Posterior vena cava (tissue), 2 donors: Measurements from ENCODE around the gene ACAT1. TPM values are rescaled to one million over a fixed set of nuclear protein-coding genes. Genes with fewer than 3 reads are reported as not detected.
"Not testable (repeated sequence)": the region's sequence is repeated elsewhere in the genome, so short reads cannot be mapped to it uniquely, and the experiment has no call there.

Source experiments
- DNase-seq: peaks from one replicate; pipeline ENCODE4 v3.0.0-alpha.2; 2020; ENCODE audit warnings: low spot score
- intact Hi-C, 2 donors: fragments of 100-400 bp; cut with DNase I; formaldehyde crosslinking; loops; one replicate each; pipeline versions ENCODE4 v1.14.1 to v1.14.2; 2022 to 2023
- total RNA-seq, 2 donors: library from RNA; stranded (reverse); fragmentation: NEBNext Ultra II Directional; extraction: Animal tissue kit (Norgen Biotek cat#: 25700); gene quantifications; one replicate each; pipeline ENCODE4 v1.2.1, GENCODE V29; 2021
- donor health status: DM: yes; HTN: yes; CAD: no.
- donor health status: DM: yes; HTN: yes; CAD: no.

The ACAT1 gene
- total RNA-seq, 2 donors from 2014 or later = 65.5 to 119 TPM

DNA sequence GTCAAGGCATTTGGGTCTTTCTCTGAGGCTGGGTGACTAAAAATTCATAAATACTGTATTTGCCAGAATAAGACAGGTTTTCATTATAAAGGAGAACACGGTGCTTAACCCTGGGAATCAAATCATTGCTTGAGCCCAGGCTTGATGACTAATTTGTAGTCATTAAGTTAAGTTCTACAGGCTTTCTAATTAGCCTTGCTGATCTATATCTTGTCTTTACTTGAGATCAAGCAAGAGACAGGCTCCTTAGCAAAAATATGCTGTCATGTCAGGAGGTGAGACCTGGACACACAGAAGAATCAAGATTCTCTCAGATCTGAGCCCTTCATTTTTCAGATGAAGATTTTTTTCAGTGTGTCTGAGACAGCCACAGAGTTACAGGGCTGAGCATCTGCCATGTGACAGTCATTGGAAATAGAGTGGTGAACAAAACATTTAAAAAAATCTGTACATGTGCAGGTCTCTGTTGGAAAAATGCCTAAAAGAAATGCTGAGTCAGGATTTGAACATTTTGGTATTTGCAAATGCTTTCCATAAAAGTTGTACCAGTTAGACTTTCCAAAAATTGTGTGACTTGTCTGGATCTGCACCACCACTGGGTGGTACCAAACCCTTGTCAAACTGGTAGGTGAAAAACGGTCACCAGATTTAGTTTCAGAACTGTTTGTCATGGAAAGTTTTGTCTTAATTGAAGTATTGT is 14.6 kb downstream of the ACAT1 start:
- no peak for DNase-seq

DNA sequence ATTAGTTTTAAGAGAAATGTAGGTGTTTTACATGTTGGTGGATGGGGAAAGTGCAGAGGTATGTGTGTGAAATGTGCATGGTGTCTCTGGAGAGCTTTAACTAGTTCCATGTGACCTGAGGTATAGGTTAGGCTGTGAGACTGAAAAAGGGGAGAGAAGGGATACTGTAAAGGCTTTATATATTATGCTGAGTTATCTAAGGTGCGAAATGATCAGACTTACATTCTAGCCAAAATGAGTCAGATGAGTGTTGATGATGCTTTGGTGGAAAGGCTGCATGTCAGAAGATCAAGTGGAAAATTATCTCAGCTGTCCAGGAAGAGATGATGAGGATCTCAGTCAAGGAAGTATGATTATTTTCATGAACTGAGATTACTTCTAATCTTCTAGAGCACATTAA is 15.8 kb downstream of the ACAT1 start:
- intact Hi-C loops = no loop called here

More for the DNA sequence above, 14.6 kb downstream of the ACAT1 start:
- intact Hi-C loops = no loop called here

DNA sequence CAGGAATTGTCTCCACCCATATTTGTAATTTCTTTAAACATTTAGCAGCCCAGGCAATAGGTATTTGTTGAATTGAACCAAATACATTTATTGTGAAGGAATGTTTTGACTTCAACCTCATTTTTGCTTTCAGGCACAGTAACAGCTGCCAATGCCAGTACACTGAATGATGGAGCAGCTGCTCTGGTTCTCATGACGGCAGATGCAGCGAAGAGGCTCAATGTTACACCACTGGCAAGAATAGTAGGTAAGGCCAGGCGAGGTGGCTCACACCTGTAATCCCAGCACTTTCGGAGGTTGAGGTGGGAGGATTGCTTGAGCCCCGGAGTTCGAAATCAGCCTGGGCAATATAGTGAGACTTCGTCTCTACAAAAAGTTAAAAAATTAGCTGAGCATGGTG is 20.9 kb downstream of the ACAT1 start:
- intact Hi-C loops = no loop called here
- no peak for DNase-seq

More for the DNA sequence above, 15.8 kb downstream of the ACAT1 start:
- DNase-seq = no peak

DNA sequence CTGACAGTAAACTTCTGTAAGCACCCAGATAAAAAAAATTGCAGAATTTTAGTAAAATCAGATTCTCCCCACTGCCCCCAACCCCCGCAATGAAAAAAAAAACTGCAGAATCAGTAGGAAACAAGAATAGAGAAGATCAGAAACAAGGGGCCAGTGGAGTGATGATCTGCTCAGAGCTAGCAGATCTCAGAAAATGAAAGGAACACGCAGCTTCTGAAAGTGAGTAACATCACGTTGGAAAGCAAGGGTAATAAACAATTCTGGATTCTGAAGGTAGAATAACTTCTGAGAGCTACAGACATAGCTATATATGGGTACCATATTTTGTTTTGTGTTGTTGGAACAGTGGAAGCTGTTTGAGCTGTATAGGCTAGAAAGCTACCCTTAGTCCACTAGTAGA is 23.2 kb downstream of the ACAT1 start:
- DNase-seq = no peak
- intact Hi-C loops = no loop called here

DNA sequence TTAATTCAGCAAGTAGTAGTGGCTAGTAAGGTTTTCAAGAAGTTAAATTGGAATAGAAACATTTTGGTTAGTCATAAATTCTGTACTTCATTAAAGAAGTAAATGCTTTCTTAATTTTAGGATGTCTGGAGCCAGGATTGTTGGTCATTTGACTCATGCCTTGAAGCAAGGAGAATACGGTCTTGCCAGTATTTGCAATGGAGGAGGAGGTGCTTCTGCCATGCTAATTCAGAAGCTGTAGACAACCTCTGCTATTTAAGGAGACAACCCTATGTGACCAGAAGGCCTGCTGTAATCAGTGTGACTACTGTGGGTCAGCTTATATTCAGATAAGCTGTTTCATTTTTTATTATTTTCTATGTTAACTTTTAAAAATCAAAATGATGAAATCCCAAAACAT is 25.8 kb downstream of the ACAT1 start:
- DNase-seq = no peak
- intact Hi-C loops = no loop called here

DNA sequence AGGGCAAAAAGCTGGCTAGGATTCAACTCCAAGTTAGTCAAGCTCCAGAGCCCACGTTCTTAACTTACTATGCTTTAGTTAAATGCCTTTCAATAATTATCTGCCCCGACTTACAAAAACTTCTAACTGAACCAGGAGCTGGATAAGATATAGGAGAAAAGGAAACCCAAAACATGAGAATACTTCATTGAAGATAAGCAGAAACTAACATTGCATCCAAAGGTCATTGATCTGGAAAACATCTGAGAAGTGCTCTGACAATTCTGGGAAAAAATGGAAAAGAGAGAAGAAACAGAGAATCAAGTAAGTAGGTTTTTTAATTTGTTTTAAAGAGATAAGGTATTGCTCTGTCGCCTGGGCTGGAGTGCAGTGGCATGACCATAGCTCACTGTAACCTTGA is 27.2 kb downstream of the ACAT1 start:
- intact Hi-C loops = no loop called here
- no peak for DNase-seq

DNA sequence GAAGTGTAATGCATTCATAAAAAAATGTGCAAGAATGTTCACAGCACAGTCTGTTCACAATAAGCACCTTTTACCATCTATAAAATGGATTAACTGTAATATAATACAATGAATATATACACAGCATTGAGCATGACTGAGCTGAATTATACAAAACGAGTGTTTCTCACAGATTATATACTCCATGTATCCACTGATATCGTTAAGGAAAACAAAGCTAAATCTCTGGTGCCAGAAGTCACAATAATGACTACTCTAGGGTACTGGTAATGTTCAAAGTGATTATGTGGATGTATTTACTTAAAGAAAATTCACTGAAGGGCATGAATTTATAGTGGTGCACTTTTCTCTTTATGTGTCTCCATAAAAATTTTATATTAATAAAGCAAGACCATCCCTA is 33.2 kb downstream of the ACAT1 start:
- no peak for DNase-seq
- intact Hi-C loops = no loop called here

DNA sequence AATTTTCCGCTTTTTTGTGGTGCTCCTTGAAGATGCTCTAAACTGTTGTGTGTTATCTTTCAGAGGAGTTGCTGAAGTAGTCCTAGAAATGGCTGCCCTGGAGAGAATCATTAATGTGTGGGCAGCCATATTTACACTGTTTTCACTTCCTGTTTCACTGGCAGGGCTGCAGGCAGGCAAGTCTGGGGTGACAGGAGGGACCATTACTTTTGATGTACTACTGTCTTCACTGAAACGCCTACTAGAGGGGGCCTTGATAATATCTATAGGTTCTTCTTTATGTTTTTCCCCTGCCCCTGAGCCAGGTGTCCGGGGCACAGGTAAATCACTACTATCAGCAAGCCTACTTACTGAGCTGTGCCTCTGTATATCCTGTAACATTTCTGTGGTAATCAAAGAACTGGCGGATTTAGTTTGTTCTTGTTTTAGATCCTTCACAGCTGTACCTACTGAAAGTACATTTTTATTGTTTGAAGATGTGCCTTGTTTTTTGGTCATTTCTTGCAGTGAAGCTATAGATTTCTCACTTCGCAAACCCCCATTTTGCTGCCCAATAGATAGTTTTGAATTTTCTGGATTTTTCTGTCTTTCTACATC is 39.7 kb downstream of the ACAT1 start:
- DNase-seq = no peak
- intact Hi-C loops = no loop called here

DNA sequence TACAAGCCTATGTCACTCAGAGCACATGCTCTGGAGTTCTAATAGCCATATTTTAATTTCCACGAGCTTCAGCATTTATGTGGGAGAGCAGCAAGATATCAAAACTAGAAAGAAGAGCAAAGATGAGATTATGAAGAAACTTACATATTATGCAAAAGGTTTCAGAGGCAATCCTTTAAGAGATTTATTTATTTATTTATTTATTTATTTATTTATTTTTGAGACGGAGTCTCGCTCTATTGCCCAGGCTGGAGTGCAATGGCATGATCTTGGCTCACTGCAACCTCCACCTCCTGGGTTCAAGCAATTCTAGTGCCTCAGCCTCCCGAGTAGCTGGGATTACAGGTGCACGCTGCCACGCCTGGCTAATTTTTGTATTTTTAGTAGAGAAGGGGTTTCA is 41.5 kb downstream of the ACAT1 start:
- intact Hi-C loops, DNase-seq: not testable (repeated sequence)

DNA sequence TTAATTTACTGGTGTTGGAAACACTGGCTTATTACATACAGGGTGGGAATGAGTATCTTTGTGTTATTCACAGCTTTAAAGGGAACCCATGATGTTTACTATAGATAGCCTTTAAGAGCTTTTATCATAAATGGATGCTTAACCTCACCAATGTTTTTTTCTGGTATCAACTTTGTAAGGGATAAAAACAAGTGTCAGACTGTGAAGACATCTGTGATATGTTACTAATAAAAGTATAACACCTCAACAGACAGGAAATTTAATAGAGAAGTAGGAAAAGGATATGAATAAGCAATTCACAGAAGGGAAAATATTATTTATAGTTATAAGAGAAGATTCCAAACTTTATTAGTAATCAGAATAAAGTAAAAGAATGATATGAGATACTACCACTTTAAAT is 46.3 kb downstream of the ACAT1 start:
- intact Hi-C loops = no loop called here

DNA sequence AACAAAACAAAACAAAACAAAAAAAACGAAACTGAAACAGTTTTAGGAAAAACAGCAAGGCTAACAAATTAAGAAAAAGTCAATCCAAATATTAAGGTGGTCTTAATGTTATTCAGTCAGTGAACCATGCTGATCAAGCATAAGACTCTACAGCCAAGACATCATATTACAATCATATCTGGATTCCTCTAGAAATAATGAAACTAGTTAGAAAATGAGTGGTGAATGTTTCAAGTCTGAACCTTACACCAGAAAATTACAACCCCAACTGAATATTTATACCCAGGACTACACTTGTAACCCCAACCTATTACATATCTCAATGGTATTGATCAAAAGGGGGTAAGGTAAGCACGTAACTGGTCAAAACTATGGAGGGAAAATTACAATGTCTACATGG is 48.8 kb downstream of the ACAT1 start:
- no peak for DNase-seq
- intact Hi-C loops = no loop called here

More for the DNA sequence above, 46.3 kb downstream of the ACAT1 start:
- no peak for DNase-seq

DNA sequence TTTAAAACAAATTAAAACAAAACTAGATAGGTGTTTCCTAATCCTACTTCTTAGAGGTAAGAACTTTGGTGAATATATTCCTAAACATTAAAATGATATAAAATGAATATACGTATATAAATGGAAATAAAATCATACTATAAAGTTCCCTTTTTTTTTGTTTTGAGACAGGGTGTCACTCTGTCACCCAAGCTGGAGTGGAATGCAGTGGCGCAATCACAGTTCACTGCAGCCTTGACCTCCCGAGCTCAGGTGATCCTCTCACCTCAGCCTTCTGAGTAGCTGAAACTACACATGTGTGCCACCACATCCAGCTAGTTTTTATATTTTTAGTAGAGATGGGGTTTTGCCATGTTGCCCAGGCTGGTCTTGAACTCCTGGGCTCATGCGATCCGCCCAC is 56.2 kb downstream of the ACAT1 start:
- intact Hi-C loops = no loop called here
- no peak for DNase-seq

DNA sequence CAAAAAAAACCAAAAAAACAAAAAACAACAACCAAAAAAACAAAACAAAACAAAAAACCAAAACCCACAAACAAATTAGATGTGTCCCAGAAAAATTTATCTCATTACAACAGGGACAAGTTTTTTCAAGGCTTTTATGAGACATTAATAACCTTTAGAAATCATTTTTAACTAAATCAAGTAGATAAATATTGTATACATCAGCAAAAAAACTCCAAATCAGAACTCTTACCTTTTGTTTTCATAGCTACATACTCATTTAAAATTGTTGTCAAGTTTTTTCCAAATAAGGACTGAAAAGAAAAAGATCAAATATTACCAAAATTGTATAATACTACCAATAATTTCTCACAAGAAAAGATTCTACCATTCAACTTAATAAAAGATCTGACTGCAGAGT is 72.4 kb downstream of the ACAT1 start:
- intact Hi-C loops = no loop called here
- DNase-seq = no peak

DNA sequence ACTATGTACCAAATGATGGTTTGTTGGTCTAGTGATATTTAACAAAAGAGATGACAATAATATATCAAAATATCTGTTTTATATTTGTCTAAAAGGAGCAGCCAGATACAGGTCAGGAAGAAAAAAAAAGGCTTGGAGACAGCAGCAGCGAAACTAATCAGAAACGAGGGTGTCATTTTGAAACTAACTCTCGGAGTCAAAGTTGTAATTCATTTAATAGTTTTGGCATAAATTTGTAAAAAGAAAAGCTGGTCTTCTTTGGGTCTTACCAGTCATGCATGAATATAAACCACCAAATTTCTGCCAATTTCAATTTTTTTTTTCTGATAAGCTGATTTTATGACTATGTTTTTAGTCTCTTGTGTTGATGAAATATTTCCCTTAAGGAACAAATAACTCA is 75.5 kb downstream of the ACAT1 start:
- intact Hi-C loops = no loop called here
- DNase-seq = no peak

Other genes starting within 250 kb of the ACAT1 start
- gene RAB39A, start 193.1 kb upstream of the ACAT1 start, total RNA-seq = 1 to 10 TPM; 1.6 to 2.5 TPM
- gene CUL5, start 112.7 kb upstream of the ACAT1 start, total RNA-seq = 10 to 100 TPM; 35.2 to 40.4 TPM
- gene NPAT, start 101.1 kb downstream of the ACAT1 start, total RNA-seq = 10 to 100 TPM; 11.2 to 12.3 TPM
- gene ATM, start 101.5 kb downstream of the ACAT1 start, total RNA-seq = 10 to 100 TPM; 60.5 to 77.7 TPM